GM10847 (cell line): ENCODE results near the gene PRR36.

Experiments used
- POLR2A ChIP-seq: IDR thresholded peaks from 2 replicates; pipeline ENCODE4 v1.6.1; 2011; ENCODE audit not compliant: insufficient read length; ENCODE audit errors: extremely low read depth

Gene PRR36

GRCh38 chr19:7887408-7888144 lies 13.4 kb upstream of the PRR36 start:
- TF ChIP-seq POLR2A = no peak

- TF ChIP-seq POLR2A = no peak
Measured at GRCh38 chr19:7885818-7886217, 11.6 kb upstream of the PRR36 start.

- no peak for TF ChIP-seq POLR2A
Measured at GRCh38 chr19:7883796-7884570, 9.8 kb upstream of the PRR36 start.

GRCh38 chr19:7883105-7883504 lies 8.9 kb upstream of the PRR36 start:
- no peak for TF ChIP-seq POLR2A

- TF ChIP-seq POLR2A = no peak
Measured at GRCh38 chr19:7881910-7882309, 7.7 kb upstream of the PRR36 start.

GRCh38 chr19:7879836-7880235 lies 5.6 kb upstream of the PRR36 start:
- TF ChIP-seq POLR2A = no peak

- no peak for TF ChIP-seq POLR2A
Measured at GRCh38 chr19:7879111-7879807, 5.1 kb upstream of the PRR36 start.

GRCh38 chr19:7877249-7877836 lies 3.2 kb upstream of the PRR36 start:
- TF ChIP-seq POLR2A = no peak

- TF ChIP-seq POLR2A = no peak
Measured at GRCh38 chr19:7874897-7875273, 695 bp upstream of the PRR36 start.

- no peak for TF ChIP-seq POLR2A
Measured at GRCh38 chr19:7873304-7874075, 700 bp downstream of the PRR36 start.

GRCh38 chr19:7872306-7873204 lies 1.6 kb downstream of the PRR36 start:
- TF ChIP-seq POLR2A = no peak

- TF ChIP-seq POLR2A = no peak
Measured at GRCh38 chr19:7871437-7872305, 2.5 kb downstream of the PRR36 start.
